AG08396 (cell line): ENCODE measurements around the gene EIF3L.

Experiments used
- DNase-seq: peaks from one replicate; pipeline ENCODE4 v3.0.0; 2012; ENCODE audit warnings: low spot score, mixed read lengths

Gene EIF3L

DNA sequence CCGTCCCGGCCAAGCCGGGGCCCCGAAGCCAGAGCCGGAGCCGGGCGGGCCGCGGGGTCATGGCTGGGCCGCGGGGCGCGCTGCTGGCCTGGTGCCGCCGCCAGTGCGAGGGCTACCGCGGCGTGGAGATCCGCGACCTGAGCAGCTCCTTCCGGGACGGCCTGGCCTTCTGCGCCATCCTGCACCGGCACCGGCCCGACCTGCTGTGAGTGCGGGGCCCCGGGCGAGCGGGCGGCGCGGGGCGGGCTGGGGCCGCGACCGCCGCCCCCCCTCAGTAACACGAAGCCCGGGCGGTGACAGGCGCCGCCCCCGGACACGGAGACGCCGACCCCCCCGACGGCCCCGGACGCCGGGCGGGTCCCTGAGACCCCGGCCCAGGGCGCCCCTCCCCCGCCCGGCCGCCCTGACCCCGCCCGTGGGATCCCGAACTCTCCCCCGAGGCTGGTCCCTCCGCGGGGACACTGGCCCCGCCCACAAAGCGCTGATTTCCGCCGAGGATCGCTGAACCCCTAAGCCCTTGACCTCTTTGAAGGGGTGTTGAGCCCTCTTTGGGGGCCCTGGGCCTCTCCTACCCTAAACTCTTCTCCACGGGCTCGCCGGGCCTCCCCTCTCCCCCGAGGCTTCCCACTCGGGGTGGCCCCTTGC lies 57.3 kb downstream of the EIF3L start:
- no peak for DNase-seq

DNA sequence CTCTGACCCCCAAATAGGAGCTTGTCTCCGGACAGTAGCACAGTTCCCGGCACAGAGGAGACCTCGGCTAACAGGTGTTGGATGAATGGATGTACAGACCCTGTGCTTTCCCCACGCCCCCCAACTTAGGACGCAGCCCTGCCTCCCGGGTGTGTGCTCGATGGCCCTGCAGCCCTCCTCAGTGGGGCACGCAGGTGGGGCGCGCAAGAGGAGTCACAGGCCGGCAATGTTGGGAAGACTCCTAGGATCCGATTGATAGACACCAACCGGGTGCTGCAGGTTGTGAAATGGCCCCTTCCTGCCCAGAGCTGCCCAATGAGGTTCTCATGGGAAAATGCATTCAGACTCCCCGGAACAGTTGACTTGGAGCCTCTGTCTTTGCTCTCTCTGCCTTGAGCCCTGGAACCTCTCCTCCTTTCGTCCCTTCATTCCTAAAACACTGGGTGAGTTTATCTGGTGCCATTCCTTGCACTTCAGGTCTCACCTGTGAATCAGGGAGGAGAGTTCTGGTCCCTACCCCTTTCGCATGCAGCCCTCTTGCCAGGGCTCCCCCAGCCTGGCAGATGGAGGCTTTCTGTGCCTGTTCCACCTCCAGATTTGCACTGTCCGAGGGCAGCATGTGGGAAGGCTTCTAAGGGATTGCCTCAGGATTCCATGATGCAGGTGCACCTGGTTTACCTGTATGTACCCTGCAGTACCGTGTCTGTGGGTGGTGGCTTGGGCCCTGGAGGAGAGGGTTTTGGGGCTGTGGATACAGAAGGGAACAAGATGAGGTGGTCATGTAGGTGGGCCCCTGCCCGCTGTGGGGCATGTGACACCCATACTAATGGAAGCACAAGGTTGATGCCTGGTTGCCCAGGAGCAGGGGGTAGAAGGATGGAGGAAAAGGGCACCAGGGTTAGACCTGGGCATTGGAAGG lies 58.1 kb downstream of the EIF3L start:
- DNase-seq = no peak

DNA sequence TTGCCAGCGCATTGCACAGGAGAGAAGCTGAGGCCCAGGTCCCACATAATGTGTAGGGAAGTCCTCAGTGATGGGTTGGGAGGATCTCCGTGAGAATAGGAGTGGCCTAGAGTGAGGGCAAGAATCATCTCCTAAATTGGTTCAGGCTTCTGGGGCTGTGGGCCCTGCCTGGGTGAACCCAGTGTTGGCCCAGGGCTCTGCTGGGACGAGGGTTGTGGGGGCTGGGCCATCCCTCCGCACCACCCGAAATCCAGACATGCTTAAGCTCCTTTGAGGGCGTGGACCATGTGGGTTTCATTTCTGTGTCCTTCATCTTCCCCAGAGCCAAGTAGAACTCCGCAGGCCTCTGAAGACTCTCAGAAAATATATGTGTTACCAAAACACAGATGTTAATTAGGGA lies 60.5 kb downstream of the EIF3L start:
- DNase-seq = no peak

DNA sequence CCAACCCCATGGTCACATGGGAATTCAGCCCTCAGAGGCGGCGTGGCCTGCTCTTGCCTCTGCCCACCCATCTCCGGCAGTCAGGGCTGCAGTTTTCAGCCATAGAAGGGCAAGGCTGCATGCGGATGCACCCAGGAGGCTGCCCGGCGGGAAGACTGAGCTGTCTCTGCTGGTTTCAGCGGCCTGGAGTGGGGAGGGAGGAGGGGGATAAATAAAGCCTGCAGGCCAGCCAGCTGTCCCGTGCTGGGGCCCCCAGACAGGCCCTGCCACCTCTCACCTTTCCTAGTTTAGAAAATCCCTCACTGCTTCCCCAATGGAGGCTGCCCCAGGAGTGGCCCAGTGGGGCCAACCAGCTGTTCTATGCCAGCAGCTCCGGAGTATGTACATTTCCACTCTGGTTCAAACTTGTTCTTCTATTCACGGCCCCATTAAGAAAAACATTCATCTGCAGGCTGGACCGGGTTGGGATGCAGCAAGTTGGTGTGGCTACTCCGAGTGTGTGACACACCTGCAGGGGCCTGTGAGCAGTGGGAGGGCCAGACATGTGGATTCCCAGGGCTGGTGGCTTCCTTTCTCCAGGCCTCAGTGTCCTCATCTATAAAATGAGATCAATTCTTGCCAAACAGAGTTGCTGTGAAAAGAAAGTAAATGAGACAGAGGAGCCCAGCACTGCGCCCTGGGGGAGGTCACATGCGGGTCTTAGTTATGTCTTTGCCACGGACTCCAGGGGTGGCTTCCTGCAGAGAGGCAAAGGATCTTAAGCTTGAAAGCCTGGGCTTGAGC lies 61.9 kb downstream of the EIF3L start:
- no peak for DNase-seq

DNA sequence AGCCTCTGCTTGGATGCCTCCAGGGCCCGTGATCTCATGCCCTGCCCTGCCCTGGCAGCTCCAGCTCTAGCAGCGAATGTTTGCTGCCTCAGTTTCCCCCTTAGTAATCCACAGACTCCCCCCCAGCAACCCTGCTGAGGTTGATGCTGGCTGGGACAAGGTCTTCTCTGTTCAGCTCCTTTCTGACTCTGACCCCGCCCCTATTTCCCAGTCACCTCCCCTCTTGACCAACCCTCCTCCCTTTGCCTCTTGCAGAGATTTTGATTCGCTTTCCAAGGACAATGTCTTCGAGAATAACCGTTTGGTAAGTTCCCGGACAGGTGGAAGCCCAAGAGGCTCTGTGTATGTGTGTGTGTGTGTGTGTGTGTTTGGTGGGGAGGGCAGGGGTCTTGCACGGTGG lies 62.5 kb downstream of the EIF3L start:
- no peak for DNase-seq

DNA sequence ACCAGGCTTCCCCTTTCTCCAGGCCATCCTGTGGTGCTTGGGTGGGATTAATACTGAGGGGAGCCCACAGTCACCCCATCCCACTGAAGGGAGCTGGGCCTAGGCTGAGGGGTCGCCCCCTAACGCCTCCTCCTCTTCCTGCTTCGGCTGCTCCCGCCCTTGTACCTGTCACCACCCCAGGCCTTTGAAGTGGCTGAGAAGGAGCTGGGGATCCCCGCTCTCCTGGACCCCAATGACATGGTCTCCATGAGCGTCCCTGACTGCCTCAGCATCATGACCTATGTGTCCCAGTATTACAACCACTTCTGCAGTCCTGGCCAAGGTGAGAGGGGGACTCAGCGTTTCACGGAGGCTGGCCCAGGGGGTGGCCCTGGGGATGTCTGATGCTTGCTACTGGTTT lies 63.0 kb downstream of the EIF3L start:
- DNase-seq = no peak

DNA sequence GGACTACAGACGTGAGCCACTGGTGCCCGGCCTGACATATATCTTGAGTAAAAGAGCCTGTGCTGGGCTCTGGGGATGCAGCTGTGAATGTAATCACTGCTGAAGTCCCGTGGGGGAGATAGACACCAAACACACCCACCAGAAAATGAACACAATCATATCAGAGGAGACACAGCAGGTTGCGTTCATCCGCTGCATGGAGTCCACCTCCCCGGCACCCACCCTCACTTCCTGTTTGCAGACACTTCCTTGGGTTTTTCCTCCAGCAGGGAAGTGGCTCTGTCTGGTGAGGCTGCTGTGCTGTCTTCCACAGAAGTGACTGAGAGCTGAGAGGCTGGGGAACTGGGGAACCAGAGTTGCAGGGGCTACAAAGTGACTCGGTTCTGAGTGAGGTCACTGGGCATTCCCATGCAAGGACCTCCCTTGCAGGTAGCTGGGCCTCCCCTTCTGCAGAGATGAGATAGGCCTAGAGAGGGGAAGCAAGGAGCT lies 64.1 kb downstream of the EIF3L start:
- DNase-seq = no peak

DNA sequence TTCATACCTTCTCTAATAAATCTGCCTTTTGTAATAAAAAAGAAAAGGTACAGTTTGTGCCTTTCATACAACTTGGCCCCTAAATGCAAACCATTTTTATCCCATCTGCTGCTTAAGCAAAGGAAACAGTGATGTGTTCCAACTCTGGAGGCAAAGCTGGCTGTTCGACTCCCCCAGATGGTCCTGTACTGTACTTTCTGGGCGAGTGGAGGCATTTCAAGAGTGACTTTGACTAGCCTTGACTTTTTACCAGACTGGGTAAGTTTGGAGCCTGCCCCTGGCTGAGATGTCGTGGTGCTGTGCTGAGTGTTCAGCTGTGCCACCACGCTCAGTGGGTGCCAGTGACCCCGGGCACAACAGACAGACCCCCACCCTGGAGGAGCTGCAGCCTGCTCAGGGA lies 67.1 kb downstream of the EIF3L start:
- DNase-seq = no peak

DNA sequence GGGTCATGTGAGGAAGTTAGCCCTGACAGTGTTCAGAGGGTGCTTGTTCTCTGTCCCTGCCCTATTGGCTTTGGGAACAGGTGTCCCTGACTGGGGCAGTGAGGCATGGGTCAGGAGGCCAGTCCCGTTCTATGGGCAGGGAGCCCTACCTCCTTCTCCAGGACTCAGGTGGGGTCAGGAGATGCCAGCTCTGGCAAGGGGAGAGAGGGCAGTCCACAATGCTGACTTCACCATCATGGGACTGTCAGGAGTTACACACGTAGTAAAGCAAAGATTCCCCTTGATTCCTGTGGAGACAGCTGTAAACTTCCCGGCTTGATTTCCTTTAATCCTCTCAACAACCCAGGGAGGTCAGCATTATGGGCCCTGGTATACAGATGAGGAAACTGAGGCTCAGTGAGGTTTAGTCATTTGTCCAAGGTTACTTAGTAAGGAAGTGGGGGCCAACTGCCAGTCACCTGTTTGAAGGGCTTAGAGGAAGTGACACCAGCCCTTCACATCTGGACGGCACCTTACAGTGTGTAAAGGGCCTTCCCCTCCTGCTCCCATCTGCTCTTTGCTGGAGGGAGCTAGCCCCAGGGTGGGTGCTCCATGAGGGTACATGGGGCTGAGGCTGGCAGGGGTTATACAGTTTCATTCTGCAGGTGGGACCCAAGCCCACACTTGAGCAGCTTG lies 68.8 kb downstream of the EIF3L start:
- no peak for DNase-seq

DNA sequence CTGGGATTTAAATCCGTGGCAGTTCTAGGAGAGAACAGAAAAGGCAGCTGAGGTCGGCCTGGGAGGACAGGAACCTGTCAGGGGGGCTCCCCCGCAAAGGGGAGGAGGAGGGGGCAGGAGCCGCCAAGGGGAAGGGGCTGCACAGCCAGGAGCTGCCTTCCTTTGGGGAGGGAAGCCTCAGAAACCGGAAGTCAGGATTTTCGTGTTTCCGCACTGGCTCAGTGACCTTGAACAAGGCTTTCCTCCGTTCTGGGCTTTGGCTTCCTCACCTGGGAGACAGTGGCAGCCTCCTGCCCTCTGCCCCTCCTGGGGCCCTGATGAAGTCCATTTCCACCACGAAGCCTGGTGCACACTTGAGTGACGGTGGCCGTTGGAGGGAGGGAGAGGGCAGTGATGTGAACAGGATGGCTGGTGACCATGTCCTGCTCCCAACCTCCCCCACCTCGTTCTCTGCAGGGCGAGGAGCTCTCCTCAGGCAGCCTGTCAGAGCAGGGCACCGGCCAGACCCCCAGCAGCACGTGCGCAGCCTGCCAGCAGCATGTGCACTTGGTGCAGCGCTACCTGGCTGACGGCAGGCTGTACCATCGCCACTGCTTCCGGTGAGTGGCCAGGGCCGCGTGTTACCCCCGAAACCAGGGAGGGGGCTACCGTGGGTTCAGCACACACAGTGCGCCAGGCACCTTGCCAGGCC lies 69.5 kb downstream of the EIF3L start:
- DNase-seq = no peak

DNA sequence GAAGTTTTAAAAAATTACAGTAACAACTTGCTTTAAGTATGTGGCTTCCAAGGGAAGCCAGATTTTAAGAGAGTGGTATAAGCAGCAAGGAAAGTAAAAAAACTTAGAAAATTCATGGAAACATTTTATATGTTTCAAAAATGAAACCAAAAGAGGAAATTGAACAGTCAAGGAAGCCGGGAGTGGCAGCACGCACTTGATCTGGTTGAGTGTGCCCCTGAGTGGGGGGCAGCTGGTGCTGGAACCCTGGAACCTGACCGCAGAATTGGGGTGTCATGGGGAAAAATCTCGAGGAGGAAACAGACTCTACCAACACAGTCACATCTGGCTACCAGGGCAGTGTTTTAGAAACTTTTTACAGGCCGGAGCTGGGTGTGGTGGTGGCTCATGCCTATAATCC lies 70.9 kb downstream of the EIF3L start:
- no peak for DNase-seq

DNA sequence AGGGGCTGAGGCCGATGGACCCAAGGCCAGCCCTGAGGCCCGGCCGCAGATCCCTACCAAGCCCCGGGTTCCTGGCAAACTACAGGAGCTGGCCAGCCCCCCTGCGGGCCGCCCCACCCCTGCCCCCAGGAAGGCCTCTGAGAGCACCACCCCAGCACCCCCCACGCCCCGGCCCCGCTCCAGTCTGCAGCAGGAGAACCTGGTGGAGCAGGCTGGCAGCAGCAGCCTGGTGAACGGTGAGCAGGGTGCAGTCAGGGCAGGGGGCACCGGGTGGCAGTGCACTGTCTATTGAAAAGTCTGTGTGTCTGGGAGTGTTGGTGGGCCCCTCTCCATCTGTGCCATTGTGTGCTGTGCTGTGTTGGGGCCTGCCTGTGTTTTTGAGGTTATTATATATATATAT lies 73.0 kb downstream of the EIF3L start:
- no peak for DNase-seq

DNA sequence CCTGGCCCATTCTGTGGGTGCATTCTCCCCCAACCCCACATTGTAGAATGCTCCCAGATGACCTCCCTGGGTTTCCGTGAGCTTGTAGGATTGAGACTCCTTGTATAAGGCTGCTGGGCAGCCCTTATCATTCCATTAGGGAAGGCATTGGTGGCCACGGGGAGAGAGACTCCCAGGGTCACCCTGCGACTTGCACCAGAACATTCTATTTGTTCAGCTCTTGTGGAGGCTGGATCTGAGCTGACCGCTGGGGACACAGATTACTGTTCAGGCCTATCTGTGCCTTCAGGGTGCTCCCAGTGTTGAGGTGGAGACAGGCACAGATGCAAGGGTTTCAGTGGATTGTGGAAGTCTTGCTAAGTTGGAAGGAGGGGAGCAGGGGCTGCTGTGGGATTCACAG lies 74.7 kb downstream of the EIF3L start:
- no peak for DNase-seq

DNA sequence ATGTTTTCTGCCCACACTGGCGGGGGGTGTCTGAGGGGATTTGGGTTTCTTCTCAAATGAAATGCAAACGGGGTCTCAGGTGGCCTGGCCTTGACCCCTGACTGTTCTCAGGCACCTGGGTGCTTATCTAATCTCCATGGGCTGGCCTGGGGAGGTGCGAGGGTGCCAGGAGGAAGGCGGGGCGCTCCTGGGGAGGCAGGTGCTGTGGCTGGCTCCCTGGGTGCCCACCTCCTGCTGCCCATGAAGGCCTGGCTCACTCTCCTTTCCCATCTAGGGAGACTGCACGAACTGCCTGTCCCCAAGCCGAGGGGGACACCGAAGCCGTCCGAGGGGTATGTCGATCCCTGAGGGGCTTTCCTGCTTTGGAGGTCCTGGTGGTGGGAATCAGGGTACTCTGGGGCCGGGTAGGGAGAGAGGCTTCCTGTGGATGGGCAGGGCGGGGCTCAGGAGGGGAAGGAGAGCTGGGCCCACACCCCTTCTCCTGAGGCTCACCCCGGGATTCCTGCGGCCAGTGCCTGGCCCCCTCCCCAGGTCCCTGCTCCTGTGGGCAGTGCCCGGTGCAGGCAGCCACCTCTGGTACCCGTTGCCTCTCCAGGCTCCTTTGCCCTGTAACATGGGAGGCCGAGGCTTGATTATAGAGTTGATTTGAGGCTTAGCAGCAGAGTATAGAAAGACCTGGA lies 75.3 kb downstream of the EIF3L start:
- no peak for DNase-seq

DNA sequence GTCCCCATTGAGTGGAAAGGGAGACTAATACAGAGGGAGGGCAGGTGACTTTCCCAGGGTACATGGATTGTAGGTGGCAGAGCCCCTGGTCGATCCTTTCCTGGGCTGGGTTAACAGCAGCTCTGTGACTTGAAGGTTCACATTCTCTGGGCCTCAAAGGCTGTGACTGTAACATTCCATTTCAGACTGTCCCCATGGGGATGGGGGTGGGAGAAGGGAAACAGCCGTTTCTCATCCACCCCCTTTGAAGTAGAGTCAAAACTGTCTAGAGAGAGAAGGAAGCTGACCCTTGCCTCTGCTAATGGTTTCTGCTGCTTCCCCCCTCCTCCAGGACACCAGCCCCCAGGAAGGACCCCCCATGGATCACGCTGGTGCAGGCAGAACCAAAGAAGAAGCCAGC lies 76.1 kb downstream of the EIF3L start:
- DNase-seq = no peak

DNA sequence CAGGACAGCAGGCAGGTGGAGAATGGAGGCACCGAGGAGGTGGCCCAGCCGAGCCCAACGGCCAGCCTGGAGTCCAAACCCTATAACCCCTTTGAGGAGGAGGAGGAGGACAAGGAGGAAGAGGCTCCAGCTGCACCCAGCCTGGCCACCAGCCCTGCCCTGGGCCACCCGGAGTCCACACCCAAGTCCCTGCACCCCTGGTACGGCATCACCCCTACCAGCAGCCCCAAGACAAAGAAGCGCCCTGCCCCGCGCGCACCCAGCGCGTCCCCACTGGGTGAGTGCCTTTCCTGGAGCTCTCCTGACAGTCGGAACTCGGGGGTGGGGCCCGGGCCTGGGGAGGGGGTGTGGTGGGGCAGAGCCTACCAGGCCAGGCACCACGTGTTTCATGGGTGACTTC lies 76.5 kb downstream of the EIF3L start:
- DNase-seq = no peak

DNA sequence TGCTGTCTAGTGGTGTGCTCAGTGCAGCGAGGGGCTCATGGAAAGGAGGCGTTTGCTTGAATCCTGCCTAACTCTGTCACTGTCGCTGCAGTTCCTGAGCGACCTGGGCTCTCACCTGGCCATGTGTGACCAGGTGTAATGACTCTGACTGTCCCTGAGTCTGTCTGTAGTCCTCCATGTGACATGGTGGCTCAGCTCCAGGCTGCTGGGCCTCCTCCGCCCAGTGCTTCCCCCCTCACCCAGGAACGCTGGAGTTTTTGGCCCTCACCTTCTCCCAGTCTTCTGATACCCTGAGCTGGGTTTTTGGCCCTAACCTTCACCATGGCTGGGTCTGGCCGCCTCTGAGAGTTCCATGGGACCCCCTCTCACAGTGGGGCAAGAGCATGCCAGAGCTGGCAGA lies 77.1 kb downstream of the EIF3L start:
- no peak for DNase-seq

DNA sequence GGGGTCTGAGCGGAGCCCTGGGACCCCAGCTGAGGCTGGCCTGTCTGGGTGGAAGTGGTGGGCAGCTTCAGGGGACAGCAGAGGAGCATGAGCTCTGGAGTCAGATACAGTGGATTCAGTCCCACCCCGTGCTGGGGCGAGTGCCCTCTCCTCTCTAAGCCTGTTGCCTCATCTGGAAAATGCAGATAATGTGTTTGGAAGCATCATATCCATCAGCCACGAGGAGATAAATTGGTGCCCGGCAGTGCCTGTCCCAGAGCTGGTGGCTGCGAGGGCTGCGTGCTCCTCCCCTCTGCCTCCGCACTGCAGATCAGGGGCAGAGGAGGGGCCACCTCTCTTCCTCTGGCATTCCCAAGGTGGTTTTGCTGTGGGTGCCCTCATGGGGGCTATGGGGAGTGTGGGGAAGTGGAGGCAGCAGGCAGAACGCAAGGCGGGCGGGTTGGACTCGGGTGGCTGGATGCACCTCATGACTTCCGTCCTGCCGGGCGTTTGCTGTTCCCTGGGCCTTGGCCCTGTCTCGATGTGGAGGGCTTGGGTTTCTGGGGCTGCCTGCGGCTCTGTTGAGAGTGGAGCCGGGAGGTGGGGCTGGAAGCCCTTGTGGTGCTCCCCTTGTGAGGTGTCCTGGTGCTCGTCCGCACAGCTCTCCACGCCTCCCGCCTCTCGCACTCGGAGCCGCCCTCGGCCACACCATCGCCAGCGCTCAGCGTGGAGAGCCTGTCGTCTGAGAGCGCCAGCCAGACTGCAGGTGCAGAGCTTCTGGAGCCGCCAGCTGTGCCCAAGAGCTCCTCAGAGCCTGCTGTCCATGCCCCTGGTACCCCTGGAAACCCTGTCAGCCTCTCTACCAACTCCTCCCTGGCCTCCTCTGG lies 77.8 kb downstream of the EIF3L start:
- DNase-seq = no peak

DNA sequence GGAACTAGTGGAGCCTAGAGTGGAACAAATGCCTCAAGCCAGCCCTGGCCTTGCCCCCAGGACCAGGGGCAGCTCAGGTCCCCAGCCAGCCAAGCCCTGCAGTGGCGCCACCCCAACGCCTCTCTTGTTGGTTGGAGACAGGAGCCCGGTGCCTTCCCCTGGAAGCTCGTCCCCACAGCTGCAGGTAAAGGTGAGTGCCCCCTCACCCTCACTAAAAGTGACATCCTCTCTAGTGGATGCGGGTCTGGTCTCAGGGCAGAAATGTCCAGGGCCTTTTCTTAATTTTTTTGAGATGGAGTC lies 78.4 kb downstream of the EIF3L start:
- DNase-seq = no peak

DNA sequence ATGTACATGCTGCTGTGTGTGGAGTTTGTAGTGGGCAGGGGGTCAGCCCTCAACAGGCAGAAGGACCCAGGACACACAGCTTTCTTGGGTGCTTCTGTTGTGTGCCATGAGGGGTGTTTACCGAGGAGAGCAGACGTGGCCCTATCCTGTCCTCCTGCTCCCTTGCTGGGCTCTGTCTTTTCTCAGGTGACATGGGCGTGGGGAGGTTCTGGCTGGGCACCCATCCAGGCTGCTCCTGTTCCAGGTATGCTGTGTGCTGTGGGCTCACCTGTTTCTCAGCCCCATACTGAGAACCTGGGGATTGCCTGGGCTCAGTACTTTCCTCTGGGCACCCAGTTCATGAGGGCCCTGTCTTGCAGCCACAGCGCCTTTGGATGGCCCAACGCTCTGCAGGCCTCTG lies 80.2 kb downstream of the EIF3L start:
- DNase-seq = no peak
